HUES6 (cell line): Measurements from ENCODE around the gene CDC26.
"Not testable (repeated sequence)": the region's sequence is repeated elsewhere in the genome, so short reads cannot be mapped to it uniquely, and the experiment has no call there.

Experiments
- H3K27ac ChIP-seq: 2 replicates; pipeline ENCODE4 v1.7.0; 2013; ENCODE audit warnings: low read depth, mild to moderate bottlenecking, low read length, inconsistent platforms
- H3K27me3 ChIP-seq: 2 replicates; pipeline ENCODE4 v1.6.1; 2013; ENCODE audit warnings: low read length; ENCODE audit not compliant: control insufficient read depth, insufficient read depth
- H3K36me3 ChIP-seq: 2 replicates; pipeline ENCODE4 v1.6.1; 2013; ENCODE audit warnings: low read length; ENCODE audit not compliant: control insufficient read depth, insufficient read depth
- H3K4me1 ChIP-seq: 2 replicates; pipeline ENCODE4 v1.6.1; 2013; ENCODE audit warnings: low read length; ENCODE audit not compliant: control insufficient read depth, insufficient read depth
- H3K4me3 ChIP-seq: 2 replicates; pipeline ENCODE4 v1.5.1; 2013; ENCODE audit warnings: low read depth, low read length
- H3K9ac ChIP-seq: one replicate; pipeline ENCODE4 v1.6.1; 2013; ENCODE audit warnings: mild to moderate bottlenecking, low read length
- H3K9me3 ChIP-seq: 2 replicates; pipeline ENCODE4 v1.6.1; 2013; ENCODE audit warnings: low read depth, low read length; ENCODE audit not compliant: control insufficient read depth, insufficient read depth

The CDC26 gene

DNA sequence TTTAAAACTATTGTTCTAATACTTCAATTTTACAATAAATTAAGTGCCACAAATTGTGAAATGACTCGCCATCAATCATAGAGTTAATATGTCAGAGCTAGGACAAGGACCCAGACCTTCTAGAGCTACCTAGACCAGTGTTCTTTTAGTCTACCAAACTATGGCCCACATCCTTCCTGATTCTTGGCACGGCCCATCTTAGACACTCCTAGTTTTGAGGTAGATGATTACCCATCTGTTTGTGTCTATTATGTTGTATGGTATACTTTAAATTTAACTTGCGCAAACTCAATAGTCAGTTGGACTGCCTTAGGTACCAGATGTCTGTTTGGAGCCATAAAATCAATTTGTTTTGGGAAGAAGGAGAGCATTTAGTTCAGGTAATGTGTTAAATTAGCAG lies 17.5 kb downstream of the CDC26 start:
- Histone ChIP-seq H3K4me1 (no peaks in the 10 kb centered on the region), H3K4me3 (no peak overlapping the region), H3K27me3 (no peaks in the 10 kb centered on the region), H3K9ac (no peak overlapping the region), H3K36me3 (peaks cover 53% of the 10 kb centered on the region), H3K27ac (no peak overlapping the region), H3K9me3 (no peaks in the 10 kb centered on the region)

GRCh38 chr9:113255438-113255837 lies 19.9 kb downstream of the CDC26 start:
- H3K4me1 ChIP-seq, result no peaks in the 10 kb centered on the region
- no peak overlapping the region for H3K27ac ChIP-seq
- H3K27me3 ChIP-seq, result no peaks in the 10 kb centered on the region
- peaks cover 32% of the 10 kb centered on the region for H3K36me3 ChIP-seq
- no peak overlapping the region for H3K9ac ChIP-seq
- no peak overlapping the region for H3K4me3 ChIP-seq
- no peaks in the 10 kb centered on the region for H3K9me3 ChIP-seq

DNA sequence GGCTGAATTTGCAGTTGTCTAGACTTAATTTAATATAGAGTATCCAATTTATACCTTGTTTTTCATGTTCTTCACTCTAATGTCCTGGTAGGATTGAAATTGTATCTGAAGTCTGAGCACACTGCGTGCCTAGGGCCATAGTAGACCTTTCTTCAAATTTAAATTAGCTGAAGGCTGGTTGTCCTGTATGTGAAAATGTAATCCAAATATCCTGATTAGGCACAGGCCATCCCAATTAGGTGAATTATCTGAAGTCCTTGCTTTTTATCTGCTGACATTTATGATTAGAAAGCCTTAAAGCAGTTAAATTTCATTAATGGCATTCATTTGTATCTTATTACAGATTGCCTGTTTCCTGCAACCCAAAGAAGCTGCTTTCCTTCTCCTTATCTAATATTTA lies 20.4 kb downstream of the CDC26 start:
- peaks cover 27% of the 10 kb centered on the region for H3K36me3 ChIP-seq
- H3K9me3 ChIP-seq, result no peaks in the 10 kb centered on the region
- H3K27me3 ChIP-seq, result no peaks in the 10 kb centered on the region
- no peak overlapping the region for H3K27ac ChIP-seq
- no peak overlapping the region for H3K4me3 ChIP-seq
- no peak overlapping the region for H3K9ac ChIP-seq
- no peaks in the 10 kb centered on the region for H3K4me1 ChIP-seq

- Histone ChIP-seq H3K27ac (no peak overlapping the region), H3K4me3 (no peak overlapping the region), H3K9ac (no peak overlapping the region), H3K9me3 (peaks cover 3% of the 10 kb centered on the region; the same call in 1 of the 2 replicates), H3K27me3 (no peaks in the 10 kb centered on the region), H3K36me3 (no peaks in the 10 kb centered on the region), H3K4me1 (no peaks in the 10 kb centered on the region)
These were observed 24.6 kb downstream of the CDC26 start for GRCh38 chr9:113250807-113251206.

DNA sequence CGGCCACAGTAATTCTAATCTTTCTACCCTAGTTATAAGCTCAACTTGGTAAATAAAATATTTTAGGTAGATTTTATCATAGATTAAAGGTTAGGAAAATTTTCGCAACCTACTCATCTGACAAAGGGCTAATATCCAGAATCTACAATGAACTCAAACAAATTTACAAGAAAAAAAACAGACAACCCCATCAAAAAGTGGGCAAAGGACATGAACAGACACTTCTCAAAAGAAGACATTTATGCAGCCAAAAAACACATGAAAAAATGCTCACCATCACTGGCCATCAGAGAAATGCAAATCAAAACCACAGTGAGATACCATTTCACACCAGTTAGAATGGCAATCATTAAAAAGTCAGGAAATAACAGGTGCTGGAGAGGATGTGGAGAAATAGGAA lies 25.7 kb downstream of the CDC26 start:
- not testable (repeated sequence) for H3K4me3 ChIP-seq

GRCh38 chr9:113247640-113248039 lies 27.7 kb downstream of the CDC26 start:
- Histone ChIP-seq H3K9ac (no peak overlapping the region), H3K4me1 (no peaks in the 10 kb centered on the region), H3K27me3 (no peaks in the 10 kb centered on the region), H3K4me3 (no peak overlapping the region), H3K36me3 (no peaks in the 10 kb centered on the region), H3K9me3 (peaks cover 3% of the 10 kb centered on the region; the same call in 1 of the 2 replicates), H3K27ac (no peak overlapping the region)

More for the DNA sequence above, 25.7 kb downstream of the CDC26 start:
- H3K9me3 ChIP-seq, H3K4me1 ChIP-seq, H3K27me3 ChIP-seq, H3K27ac ChIP-seq, H3K9ac ChIP-seq, H3K36me3 ChIP-seq: not testable (repeated sequence)

DNA sequence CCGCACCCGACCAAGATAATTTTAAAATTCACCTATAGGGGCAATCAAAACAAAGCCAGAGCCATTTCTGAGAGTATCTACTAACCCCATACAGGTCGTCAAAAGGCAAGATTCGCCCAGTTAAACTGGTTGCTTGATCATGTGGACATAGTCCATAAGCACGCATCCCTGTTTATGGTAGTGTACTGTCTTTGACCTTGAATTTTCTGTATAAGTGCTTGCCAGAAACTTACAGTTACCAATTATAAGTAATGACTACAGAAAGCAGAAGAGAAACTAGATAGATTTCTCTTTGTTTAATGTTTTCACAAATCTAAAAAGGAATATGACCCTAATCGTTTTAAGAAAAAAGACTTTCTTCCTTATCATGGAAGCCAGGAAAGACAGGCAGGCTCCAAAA lies 28.4 kb downstream of the CDC26 start:
- H3K27me3 ChIP-seq, result no peaks in the 10 kb centered on the region
- peaks cover 3% of the 10 kb centered on the region; the same call in 1 of the 2 replicates for H3K9me3 ChIP-seq
- no peaks in the 10 kb centered on the region for H3K4me1 ChIP-seq
- no peak overlapping the region for H3K27ac ChIP-seq
- H3K9ac ChIP-seq, result no peak overlapping the region
- H3K4me3 ChIP-seq, result no peak overlapping the region
- H3K36me3 ChIP-seq, result no peaks in the 10 kb centered on the region

- Histone ChIP-seq H3K4me1 (no peaks in the 10 kb centered on the region), H3K9me3 (peaks cover 3% of the 10 kb centered on the region; the same call in 1 of the 2 replicates), H3K36me3 (no peaks in the 10 kb centered on the region), H3K9ac (no peak overlapping the region), H3K4me3 (no peak overlapping the region), H3K27me3 (no peaks in the 10 kb centered on the region), H3K27ac (no peak overlapping the region)
These were observed 29.5 kb downstream of the CDC26 start for GRCh38 chr9:113245894-113246293.

GRCh38 chr9:113244556-113244955 lies 30.8 kb downstream of the CDC26 start:
- Histone ChIP-seq H3K9ac (no peak overlapping the region), H3K36me3 (no peaks in the 10 kb centered on the region), H3K27ac (no peak overlapping the region), H3K4me3 (no peak overlapping the region), H3K9me3 (peaks cover 3% of the 10 kb centered on the region; the same call in 1 of the 2 replicates), H3K27me3 (no peaks in the 10 kb centered on the region), H3K4me1 (no peaks in the 10 kb centered on the region)

- no peaks in the 10 kb centered on the region for H3K36me3 ChIP-seq
- H3K4me3 ChIP-seq, result no peak overlapping the region
- no peaks in the 10 kb centered on the region for H3K9me3 ChIP-seq
- H3K4me1 ChIP-seq, result no peaks in the 10 kb centered on the region
- H3K27me3 ChIP-seq, result no peaks in the 10 kb centered on the region
- H3K27ac ChIP-seq, result no peak overlapping the region
- no peak overlapping the region for H3K9ac ChIP-seq
These were observed 34.2 kb downstream of the CDC26 start for GRCh38 chr9:113241161-113241560.

- H3K27ac ChIP-seq, result no peak overlapping the region
- H3K36me3 ChIP-seq, result no peaks in the 10 kb centered on the region
- H3K9ac ChIP-seq, result no peak overlapping the region
- no peaks in the 10 kb centered on the region for H3K27me3 ChIP-seq
- H3K4me3 ChIP-seq, result no peak overlapping the region
- no peaks in the 10 kb centered on the region for H3K4me1 ChIP-seq
- no peaks in the 10 kb centered on the region for H3K9me3 ChIP-seq
These were observed 36.5 kb downstream of the CDC26 start for GRCh38 chr9:113238859-113239232.
